ENCODE measurements around the gene S100A6.
"Not testable (repeated sequence)": the region's sequence is repeated elsewhere in the genome, so short reads cannot be mapped to it uniquely, and the experiment has no call there.

S100A6 gene

GRCh38 chr1:153525088-153525728 is 10.6 kb downstream of the S100A6 start:
- DNase-seq (ENCODE audit: low read depth) = no peak
- H3K4me3 ChIP-seq (ENCODE audit: low read depth, low read length) = no peak overlapping the region
- no peak for TF ChIP-seq CTCF (IDR thresholded peaks at IDR 0.05; ENCODE audit: control insufficient read depth, extremely low read depth, insufficient read depth)

- H3K4me3 ChIP-seq (ENCODE audit: low read depth, low read length); DNase-seq (ENCODE audit: low read depth): not testable (repeated sequence)
Measured at GRCh38 chr1:153522353-153523048, 13.3 kb downstream of the S100A6 start.

- DNase-seq (ENCODE audit: low read depth); H3K4me3 ChIP-seq (ENCODE audit: low read depth, low read length): not testable (repeated sequence)
Measured at GRCh38 chr1:153521808-153522207, 14.0 kb downstream of the S100A6 start.

- TF ChIP-seq CTCF (IDR thresholded peaks at IDR 0.05; ENCODE audit: control insufficient read depth, extremely low read depth, insufficient read depth) = no peak
- H3K4me3 ChIP-seq (ENCODE audit: low read depth, low read length) = no peak overlapping the region
- no peak for DNase-seq (ENCODE audit: low read depth)
Measured at GRCh38 chr1:153520818-153521476, 14.8 kb downstream of the S100A6 start.

GRCh38 chr1:153520137-153520691 is 15.6 kb downstream of the S100A6 start:
- not testable (repeated sequence) for DNase-seq (ENCODE audit: low read depth); H3K4me3 ChIP-seq (ENCODE audit: low read depth, low read length)

GRCh38 chr1:153519242-153519641 is 16.5 kb downstream of the S100A6 start:
- DNase-seq (ENCODE audit: low read depth) = no peak
- TF ChIP-seq CTCF (IDR thresholded peaks at IDR 0.05; ENCODE audit: control insufficient read depth, extremely low read depth, insufficient read depth) = no peak
- no peak overlapping the region for H3K4me3 ChIP-seq (ENCODE audit: low read depth, low read length)

- no peak for TF ChIP-seq CTCF (IDR thresholded peaks at IDR 0.05; ENCODE audit: control insufficient read depth, extremely low read depth, insufficient read depth)
- H3K4me3 ChIP-seq (ENCODE audit: low read depth, low read length) = no peak overlapping the region
- no peak for DNase-seq (ENCODE audit: low read depth)
Measured at GRCh38 chr1:153515504-153516394, 20.0 kb downstream of the S100A6 start.

- no peak for DNase-seq (ENCODE audit: low read depth)
- no peak for TF ChIP-seq CTCF (IDR thresholded peaks at IDR 0.05; ENCODE audit: control insufficient read depth, extremely low read depth, insufficient read depth)
- H3K4me3 ChIP-seq (ENCODE audit: low read depth, low read length) = no peak overlapping the region
Measured at GRCh38 chr1:153513666-153514065, 22.1 kb downstream of the S100A6 start.
